GM18498 (cell line): Measurements from ENCODE around the gene NTSR2.

ENCODE experiments used
- ATAC-seq: cut with Tn5 transposase; IDR thresholded peaks from one replicate; pipeline ENCODE4 v1.9.1; 2021; ENCODE audit warnings: mild to moderate bottlenecking, moderate library complexity; ENCODE audit not compliant: unreplicated experiment

The NTSR2 gene, protein sequence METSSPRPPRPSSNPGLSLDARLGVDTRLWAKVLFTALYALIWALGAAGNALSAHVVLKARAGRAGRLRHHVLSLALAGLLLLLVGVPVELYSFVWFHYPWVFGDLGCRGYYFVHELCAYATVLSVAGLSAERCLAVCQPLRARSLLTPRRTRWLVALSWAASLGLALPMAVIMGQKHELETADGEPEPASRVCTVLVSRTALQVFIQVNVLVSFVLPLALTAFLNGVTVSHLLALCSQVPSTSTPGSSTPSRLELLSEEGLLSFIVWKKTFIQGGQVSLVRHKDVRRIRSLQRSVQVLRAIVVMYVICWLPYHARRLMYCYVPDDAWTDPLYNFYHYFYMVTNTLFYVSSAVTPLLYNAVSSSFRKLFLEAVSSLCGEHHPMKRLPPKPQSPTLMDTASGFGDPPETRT

GRCh38 chr2:11669454-11670291 lies at the start of gene NTSR2:
TSS of gene NTSR2 (minus strand) at chr2:11670195. CDS start at chr2:11670129, 66 bp downstream.
- ATAC-seq: no peak

- ATAC-seq: no peak
Measured at GRCh38 chr2:11719230-11719977, 49.4 kb upstream of the NTSR2 start.

DNA sequence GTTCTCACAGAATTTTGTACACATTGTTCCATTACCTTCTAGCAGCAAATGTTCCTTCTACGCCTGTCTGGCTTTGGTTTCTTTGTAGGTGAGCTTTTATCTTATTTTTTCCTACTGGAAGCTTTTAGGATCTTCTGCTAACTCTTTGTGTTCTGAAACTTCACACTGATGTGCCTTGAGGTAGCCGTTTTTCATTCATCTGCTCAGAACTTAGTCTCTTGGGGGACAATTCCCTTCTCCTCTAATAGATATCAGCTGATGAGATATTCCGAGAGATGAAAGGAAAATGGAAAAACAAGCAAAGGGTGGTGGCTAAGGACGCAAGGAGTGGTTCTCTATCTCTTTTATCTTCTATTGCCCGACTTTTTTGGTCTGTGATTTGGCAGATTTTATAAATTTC lies 48.6 kb upstream of the NTSR2 start:
- ATAC-seq: no peak

- ATAC-seq: no peak
Measured at GRCh38 chr2:11717623-11718022, 47.6 kb upstream of the NTSR2 start.

DNA sequence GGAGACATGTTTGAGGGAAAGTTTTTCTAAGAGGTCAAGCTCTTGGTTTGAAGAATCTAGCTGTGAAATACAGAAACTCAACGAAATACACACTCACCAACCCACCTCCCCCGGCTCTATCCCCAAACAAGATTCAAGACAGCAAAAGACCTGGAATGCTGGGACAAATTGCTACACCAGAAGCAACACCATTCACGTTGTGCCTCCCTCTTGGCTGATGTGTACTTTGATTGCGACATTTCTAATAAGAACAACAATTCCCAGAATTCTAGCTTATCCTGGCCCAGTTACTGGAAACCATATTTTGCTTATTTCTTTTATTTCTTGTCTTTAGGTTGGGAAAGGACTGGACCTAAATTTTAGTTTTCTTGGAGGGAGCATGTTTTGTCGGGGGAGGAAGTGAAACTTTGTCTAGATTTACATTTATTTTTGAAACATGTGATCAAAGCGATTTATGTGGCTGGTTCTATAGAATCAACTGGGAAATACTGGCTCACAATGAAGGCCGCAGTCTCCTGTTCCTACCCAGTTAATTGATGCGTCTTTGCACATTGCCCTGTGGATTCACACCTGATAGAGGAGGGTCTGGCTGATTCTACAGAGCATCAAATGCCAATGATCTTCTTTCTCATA lies 46.8 kb upstream of the NTSR2 start:
- no peak for ATAC-seq

- no peak for ATAC-seq
Measured at GRCh38 chr2:11715987-11716652, 46.1 kb upstream of the NTSR2 start.

GRCh38 chr2:11713815-11714214 lies 43.8 kb upstream of the NTSR2 start:
- no peak for ATAC-seq

DNA sequence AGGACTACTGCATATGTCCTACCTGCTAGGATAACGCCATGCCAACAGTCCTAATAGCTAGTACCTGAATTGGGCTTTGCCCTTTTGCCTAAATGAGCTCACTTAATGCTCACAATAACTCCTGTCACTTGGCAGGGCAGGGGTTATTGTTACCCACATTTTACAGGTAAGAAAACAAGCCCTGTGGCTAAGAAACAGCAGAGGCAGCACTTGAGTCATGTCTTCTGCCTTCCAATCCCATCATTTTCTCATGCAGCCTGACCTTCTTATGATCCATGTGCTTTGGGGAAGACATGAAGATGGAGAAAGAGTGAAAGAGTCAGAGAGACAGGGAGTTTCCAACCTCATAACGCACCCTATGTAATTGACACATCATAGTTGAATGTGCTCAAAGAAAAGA lies 42.9 kb upstream of the NTSR2 start:
- no peak for ATAC-seq

- ATAC-seq: no peak
Measured at GRCh38 chr2:11711751-11712150, 41.8 kb upstream of the NTSR2 start.

DNA sequence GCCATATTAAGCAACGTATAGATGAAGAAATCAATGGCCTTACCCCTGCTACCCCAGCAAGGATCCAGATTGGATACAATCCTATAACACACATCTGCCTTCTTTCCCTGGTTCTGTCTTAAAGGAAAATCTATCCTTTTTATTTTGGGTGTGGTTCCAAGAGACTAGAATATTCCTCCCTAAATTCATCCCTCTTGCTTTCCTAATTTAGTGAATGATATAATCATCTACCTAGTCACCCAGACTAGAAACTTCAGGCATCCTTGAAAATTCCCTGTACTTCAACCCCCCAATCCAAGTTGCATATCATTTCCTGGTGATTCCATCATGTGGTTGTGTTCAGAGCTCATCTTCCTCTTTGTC lies 41.3 kb upstream of the NTSR2 start:
- ATAC-seq: no peak

- ATAC-seq: no peak
Measured at GRCh38 chr2:11710632-11711353, 40.8 kb upstream of the NTSR2 start.

DNA sequence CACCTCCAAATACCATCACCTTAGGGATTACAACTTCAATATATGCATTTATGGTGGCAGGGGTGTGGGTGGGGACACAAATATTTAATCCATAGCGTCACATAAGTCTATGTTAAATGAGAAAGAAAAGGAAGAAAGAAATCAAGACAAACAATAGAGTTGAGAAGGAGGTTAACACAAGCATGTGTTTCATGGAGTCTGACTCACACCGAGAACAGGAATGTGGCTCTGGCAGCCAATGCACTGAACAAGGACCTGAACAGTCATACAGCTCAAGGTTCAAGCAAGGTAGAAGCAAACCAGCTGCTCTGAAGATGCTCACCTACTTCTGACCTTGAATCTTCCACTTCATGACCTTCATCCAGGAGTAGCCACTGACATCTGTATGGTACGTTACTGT lies 40.2 kb upstream of the NTSR2 start:
- ATAC-seq: no peak

DNA sequence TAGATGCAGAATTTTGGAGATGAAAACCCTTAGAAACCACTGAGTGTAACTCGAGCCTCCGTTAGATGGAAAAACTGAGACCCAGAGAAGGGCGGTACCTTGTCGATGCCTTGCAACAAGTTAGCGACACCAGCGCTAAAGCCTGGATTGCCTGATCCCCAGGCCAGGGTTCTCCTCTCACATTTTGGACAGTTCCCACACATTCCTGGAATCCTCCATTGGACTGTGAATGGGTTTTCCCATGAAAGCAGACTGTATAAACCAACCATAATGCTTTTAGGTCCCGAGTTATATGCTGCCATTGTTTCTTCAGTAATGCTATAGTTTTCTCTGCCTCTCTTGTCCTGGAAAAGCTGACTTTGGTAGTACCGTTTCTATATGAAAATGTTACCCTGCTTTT lies 39.3 kb upstream of the NTSR2 start:
- no peak for ATAC-seq

GRCh38 chr2:11708106-11708505 lies 38.1 kb upstream of the NTSR2 start:
- no peak for ATAC-seq

- ATAC-seq: no peak
Measured at GRCh38 chr2:11705711-11706110, 35.7 kb upstream of the NTSR2 start.

GRCh38 chr2:11705063-11705462 lies 35.1 kb upstream of the NTSR2 start:
- ATAC-seq: no peak

DNA sequence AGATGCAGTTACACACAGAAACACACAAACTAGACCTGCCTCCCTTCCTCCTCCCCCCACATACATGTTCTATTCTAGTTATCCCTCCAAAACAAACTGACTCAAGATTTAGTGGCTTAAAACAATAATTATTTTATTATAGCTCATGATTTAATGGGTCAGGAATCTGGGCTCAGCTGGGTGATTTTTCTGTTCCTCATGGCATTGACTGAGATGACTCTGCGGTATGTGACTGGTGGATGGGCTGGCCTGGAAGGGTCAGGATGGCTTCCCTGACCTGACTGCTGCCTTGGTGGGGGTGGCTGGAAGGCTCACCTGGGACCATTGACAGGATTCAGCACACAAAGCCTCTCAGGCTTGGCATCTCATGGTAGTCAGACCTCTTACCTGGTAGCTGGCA lies 33.7 kb upstream of the NTSR2 start:
- ATAC-seq: no peak

GRCh38 chr2:11702946-11703345 lies 33.0 kb upstream of the NTSR2 start:
- no peak for ATAC-seq

DNA sequence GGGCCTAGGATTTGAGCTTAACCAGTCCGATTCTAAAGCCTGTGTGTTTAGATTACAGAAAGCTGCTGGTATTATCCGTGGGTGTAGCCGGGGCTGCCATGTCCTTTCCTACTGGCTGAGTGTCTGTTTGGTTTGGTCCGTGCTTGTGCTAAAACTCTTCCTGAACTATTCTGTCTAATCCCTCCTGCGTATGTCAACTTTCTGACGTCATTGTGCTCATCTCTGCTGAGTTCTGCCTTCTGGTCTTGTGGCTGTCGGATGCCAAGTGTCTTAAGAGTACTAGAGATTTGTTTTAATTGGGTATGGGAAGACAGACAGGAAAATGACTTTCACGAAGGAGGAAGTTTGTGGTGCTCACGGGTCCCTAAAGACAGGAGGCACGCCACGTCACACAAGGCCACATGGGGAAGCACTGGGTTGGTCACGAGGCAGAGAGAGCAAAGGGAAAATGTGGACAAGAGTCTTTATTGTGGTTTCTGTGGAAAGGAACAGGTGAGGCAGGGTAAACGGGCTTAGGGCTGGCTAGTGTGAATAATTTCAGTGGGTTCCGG lies 31.8 kb upstream of the NTSR2 start:
- ATAC-seq: no peak

DNA sequence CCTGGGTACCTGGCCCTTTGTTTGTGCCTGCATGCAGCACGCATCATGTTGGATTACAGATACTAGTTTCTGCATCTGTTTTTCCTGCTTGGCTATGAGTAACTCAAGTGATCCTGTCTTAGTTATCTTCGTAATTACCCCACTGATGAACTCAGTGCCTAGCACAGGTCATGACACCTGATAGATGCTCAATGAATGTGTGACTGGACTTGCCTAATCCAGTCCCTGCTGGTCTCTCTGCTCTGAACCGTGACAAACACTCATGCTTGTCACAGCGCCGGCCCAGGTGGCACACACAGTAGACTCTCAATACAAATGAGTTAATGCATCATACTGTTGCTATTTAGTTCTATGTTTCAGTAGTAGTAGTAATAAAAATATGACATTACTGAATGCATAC lies 31.2 kb upstream of the NTSR2 start:
- no peak for ATAC-seq
